ENCODE data around the gene WWC2.
"Not testable (repeated sequence)": the region's sequence is repeated elsewhere in the genome, so short reads cannot be mapped to it uniquely, and the experiment has no call there.

The WWC2 gene

GRCh38 chr4:183190900-183191527 is 92.0 kb downstream of the WWC2 start:
- in situ Hi-C loops (cut with MboI; ENCODE audit: low pct_unique_long_range_greater_than_20kb, low sequenced_read_pairs, unreplicated experiment): no loop called here
- no peak for DNase-seq (ENCODE audit: low spot score)
- no peak for TF ChIP-seq CTCF (IDR thresholded peaks at IDR 0.05; ENCODE audit: extremely low read depth, insufficient read depth, missing control alignments)

GRCh38 chr4:183191630-183192029 is 92.6 kb downstream of the WWC2 start:
- no peak for DNase-seq (ENCODE audit: low spot score)
- no peak for TF ChIP-seq CTCF (IDR thresholded peaks at IDR 0.05; ENCODE audit: extremely low read depth, insufficient read depth, missing control alignments)
- in situ Hi-C loops (cut with MboI; ENCODE audit: low pct_unique_long_range_greater_than_20kb, low sequenced_read_pairs, unreplicated experiment): no loop called here

DNA sequence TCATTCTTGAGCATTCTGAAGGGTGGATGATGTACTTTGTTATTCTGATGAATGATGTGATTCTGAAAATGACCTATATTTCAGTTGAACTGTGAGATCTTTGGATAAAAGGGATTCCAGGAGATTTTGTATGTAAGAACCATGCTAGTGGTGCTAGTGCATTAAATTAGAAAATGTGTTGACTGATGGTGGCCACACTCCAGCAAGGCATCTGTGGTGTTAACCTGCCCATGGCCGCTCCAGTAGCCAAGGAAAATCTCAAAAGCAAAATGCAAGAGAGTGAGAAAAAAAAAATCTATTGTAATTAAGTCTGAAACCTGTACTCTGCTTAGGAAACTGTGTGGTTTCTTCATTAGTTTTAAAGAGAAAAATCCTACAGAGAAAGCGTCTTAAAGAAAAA is 93.5 kb downstream of the WWC2 start:
- no peak for TF ChIP-seq CTCF (IDR thresholded peaks at IDR 0.05; ENCODE audit: extremely low read depth, insufficient read depth, missing control alignments)
- in situ Hi-C loops (cut with MboI; ENCODE audit: low pct_unique_long_range_greater_than_20kb, low sequenced_read_pairs, unreplicated experiment): no loop called here

GRCh38 chr4:183193730-183194338 is 94.8 kb downstream of the WWC2 start:
- DNase-seq (ENCODE audit: low spot score); in situ Hi-C loops (cut with MboI; ENCODE audit: low pct_unique_long_range_greater_than_20kb, low sequenced_read_pairs, unreplicated experiment): not testable (repeated sequence)

More for the DNA sequence above, 93.5 kb downstream of the WWC2 start:
- DNase-seq (ENCODE audit: low spot score): no peak

GRCh38 chr4:183195534-183195933 is 96.5 kb downstream of the WWC2 start:
- DNase-seq (ENCODE audit: low spot score): no peak
- in situ Hi-C loops (cut with MboI; ENCODE audit: low pct_unique_long_range_greater_than_20kb, low sequenced_read_pairs, unreplicated experiment): no loop called here
- no peak for TF ChIP-seq CTCF (IDR thresholded peaks at IDR 0.05; ENCODE audit: extremely low read depth, insufficient read depth, missing control alignments)

GRCh38 chr4:183197140-183197539 is 98.1 kb downstream of the WWC2 start:
- in situ Hi-C loops (cut with MboI; ENCODE audit: low pct_unique_long_range_greater_than_20kb, low sequenced_read_pairs, unreplicated experiment): no loop called here
- no peak for TF ChIP-seq CTCF (IDR thresholded peaks at IDR 0.05; ENCODE audit: extremely low read depth, insufficient read depth, missing control alignments)
- DNase-seq (ENCODE audit: low spot score): no peak

GRCh38 chr4:183200453-183200852 is 101.4 kb downstream of the WWC2 start:
- in situ Hi-C loops (cut with MboI; ENCODE audit: low pct_unique_long_range_greater_than_20kb, low sequenced_read_pairs, unreplicated experiment): no loop called here
- DNase-seq (ENCODE audit: low spot score): no peak
- TF ChIP-seq CTCF (IDR thresholded peaks at IDR 0.05; ENCODE audit: extremely low read depth, insufficient read depth, missing control alignments): no peak
